Uterus (tissue), 2 donors: ENCODE results near the gene MLXIPL.
"Not testable (repeated sequence)": the region's sequence is repeated elsewhere in the genome, so short reads cannot be mapped to it uniquely, and the experiment has no call there.

Source experiments
- CTCF ChIP-seq, 4 experiments: fragments of 200-600 bp in 2 of 4; fragments of 450-650 bp in 2 of 4; sonication (generic) in 2 of 4; IDR thresholded peaks; one replicate each; pipeline ENCODE4 v1.5.1; 2016 to 2019; ENCODE audit warnings: antibody characterized with exemption in 4 of 4, mild to moderate bottlenecking in 2 of 4, moderate library complexity in 1 of 4
- POLR2A ChIP-seq, 2 donors: fragments of 450-650 bp; IDR thresholded peaks; one replicate each; pipeline ENCODE4 v1.6.1; 2016; ENCODE audit warnings: antibody characterized with exemption in 2 of 2, mild to moderate bottlenecking in 1 of 2, moderate library complexity in 1 of 2

GRCh38 chr7:73607692-73607983 lies 16.7 kb downstream of the MLXIPL start:
- TF ChIP-seq CTCF, POLR2A (IDR thresholded peaks at IDR 0.05): not testable (repeated sequence)
